ENCODE data around the gene EPX.

- TF ChIP-seq CTCF (optimal IDR thresholded peaks at IDR 0.05 in 1 of 3, IDR thresholded peaks at IDR 0.05 in 1 of 3, conservative IDR thresholded peaks at IDR 0.05 in 1 of 3; ENCODE audit: extremely low read depth in 1 of 3, insufficient read depth in 2 of 3, low read length in 3 of 3) = no peak
- no peak for TF ChIP-seq EZH2 (IDR thresholded peaks at IDR 0.05; ENCODE audit: low read length)
Measured at GRCh38 chr17:58191241-58191896, 1.2 kb upstream of the EPX start.

All from keratinocyte (primary cell).